Endothelial cell of umbilical vein (primary cell): Measurements from ENCODE around the gene CLTCL1.

Experiments used
- JUN ChIP-seq: IDR thresholded peaks from 2 replicates; pipeline ENCODE4 v1.6.1; 2011; ENCODE audit warnings: borderline replicate concordance, low read depth; ENCODE audit not compliant: insufficient read length, insufficient read depth
- POLR2A ChIP-seq: IDR thresholded peaks from 2 replicates; pipeline ENCODE4 v1.6.1; 2012; ENCODE audit warnings: low read depth, mild to moderate bottlenecking, control low read depth, low read length
- TF ChIP-seq, protein P1 (sequence below), 2 donors: IDR thresholded peaks; 1 replicate in 1 of 2; 2 replicates in 1 of 2; pipeline ENCODE4 v1.5.1; 2011; ENCODE audit warnings: low read length in 2 of 2, mild to moderate bottlenecking in 2 of 2, moderate library complexity in 2 of 2, control low read depth in 1 of 2, inconsistent platforms in 1 of 2, low read depth in 1 of 2; ENCODE audit not compliant: insufficient read depth in 1 of 2; ENCODE audit errors: extremely low read depth in 1 of 2

DNA sequence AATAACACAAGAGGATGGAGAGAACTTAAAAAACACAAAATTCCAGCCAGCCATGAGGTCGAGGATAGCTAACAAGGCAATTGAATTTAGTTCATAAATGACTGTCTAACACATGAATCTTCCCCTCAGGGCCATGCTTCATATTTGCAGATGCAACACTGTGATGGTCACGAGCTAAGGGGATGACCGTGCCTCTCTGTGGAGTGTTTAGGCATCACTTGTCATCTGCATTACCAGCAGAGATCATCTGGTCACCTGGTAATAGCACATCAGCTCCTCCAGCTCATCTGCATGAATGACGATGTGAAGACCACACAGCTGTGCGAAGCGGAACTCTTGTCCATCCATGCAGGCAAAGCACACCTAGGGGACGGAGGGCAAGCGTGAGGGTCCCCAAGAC is 92.0 kb downstream of the CLTCL1 start:
- TF ChIP-seq JUN (no peak), POLR2A (no peak)
- TF ChIP-seq, protein P1, sequence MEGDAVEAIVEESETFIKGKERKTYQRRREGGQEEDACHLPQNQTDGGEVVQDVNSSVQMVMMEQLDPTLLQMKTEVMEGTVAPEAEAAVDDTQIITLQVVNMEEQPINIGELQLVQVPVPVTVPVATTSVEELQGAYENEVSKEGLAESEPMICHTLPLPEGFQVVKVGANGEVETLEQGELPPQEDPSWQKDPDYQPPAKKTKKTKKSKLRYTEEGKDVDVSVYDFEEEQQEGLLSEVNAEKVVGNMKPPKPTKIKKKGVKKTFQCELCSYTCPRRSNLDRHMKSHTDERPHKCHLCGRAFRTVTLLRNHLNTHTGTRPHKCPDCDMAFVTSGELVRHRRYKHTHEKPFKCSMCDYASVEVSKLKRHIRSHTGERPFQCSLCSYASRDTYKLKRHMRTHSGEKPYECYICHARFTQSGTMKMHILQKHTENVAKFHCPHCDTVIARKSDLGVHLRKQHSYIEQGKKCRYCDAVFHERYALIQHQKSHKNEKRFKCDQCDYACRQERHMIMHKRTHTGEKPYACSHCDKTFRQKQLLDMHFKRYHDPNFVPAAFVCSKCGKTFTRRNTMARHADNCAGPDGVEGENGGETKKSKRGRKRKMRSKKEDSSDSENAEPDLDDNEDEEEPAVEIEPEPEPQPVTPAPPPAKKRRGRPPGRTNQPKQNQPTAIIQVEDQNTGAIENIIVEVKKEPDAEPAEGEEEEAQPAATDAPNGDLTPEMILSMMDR (IDR thresholded peaks at IDR 0.05; ENCODE audit: extremely low read depth in 1 of 2, insufficient read depth in 1 of 2, low read depth in 1 of 2, low read length in 2 of 2) = no peak
